Body of pancreas (tissue), 4 donors: Measurements from ENCODE around the gene PNMA1.

ENCODE experiments used
- CTCF ChIP-seq, 7 experiments: fragments of 450-650 bp in 4 of 7; fragments of 200-600 bp in 3 of 7; sonication (generic) in 3 of 7; IDR thresholded peaks; one replicate each; pipeline ENCODE4 v1.5.1; 2016 to 2019; ENCODE audit warnings: antibody characterized with exemption in 7 of 7
- POLR2A ChIP-seq, 3 donors: fragments of 450-650 bp; IDR thresholded peaks; one replicate each; pipeline ENCODE4 v1.6.1; 2016; ENCODE audit warnings: antibody characterized with exemption in 3 of 3, mild to moderate bottlenecking in 2 of 3

GRCh38 chr14:73762375-73762822, 48.2 kb upstream of the PNMA1 start:
- no peak for TF ChIP-seq POLR2A (IDR thresholded peaks at IDR 0.05)
- TF ChIP-seq CTCF (IDR thresholded peaks at IDR 0.05) = no peak
